Right lobe of liver (tissue), 4 donors: ENCODE results near the gene BTBD6.

ENCODE experiments used
- CTCF ChIP-seq, 4 donors: fragments of 200-600 bp in 3 of 4; fragments of 450-650 bp in 1 of 4; IDR thresholded peaks; one replicate each; pipeline versions ENCODE4 v1.5.1 to v1.8.0; 2016 to 2022; ENCODE audit warnings: antibody characterized with exemption in 4 of 4, mild to moderate bottlenecking in 2 of 4
- POLR2A ChIP-seq: fragments of 450-650 bp; IDR thresholded peaks from one replicate; pipeline ENCODE4 v1.6.1; 2017; ENCODE audit warnings: antibody characterized with exemption, mild to moderate bottlenecking
- donor health status: DM: no; HTN: no; CAD: no.
- donor health status: DM: no; HTN: no; CAD: no.
- donor health status: DM: no; HTN: yes; CAD: no.

DNA sequence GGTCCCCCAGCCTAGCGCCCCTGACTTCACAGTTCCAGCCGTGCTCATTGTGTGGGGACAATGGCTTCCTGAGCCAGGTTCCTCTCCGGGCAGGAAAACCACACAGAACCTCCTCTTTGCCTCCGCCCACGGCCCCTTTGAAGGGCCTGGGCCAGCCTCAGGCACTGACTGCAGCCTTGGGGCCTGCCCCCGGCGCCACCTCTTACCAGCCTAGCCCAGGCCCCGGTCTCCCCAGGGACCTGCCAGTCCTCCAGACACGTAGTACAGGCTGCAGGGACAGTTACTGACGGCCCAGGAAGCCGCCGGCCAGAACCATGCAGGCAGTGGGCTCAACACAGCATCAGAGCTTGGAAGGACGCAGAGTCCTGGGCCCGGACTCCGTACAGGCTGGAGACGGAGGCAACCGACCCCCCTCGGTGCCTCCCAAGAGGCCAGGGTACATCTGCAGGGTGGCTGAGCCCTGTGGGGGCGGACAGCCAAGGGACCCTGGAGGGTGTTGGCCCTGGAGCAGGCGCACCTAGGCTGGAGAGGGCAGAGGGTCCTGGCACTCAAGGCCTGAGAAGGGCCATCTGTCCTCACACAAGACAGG, 46.3 kb upstream of the BTBD6 start:
- TF ChIP-seq CTCF (IDR thresholded peaks at IDR 0.05) (no peak), POLR2A (no peak)
